Mucosa of stomach (tissue), 1 donor: ENCODE measurements around the gene SPRED2.

Experiments
- H3K27me3 ChIP-seq: one replicate; pipeline ENCODE4 v1.7.0; 2013; ENCODE audit warnings: mild to moderate bottlenecking, low read length; ENCODE audit not compliant: control insufficient read depth, insufficient read depth
- H3K36me3 ChIP-seq: one replicate; pipeline ENCODE4 v1.7.0; 2013; ENCODE audit warnings: low read length; ENCODE audit not compliant: control insufficient read depth, insufficient read depth
- H3K4me1 ChIP-seq: one replicate; pipeline ENCODE4 v1.7.0; 2013; ENCODE audit warnings: mild to moderate bottlenecking, low read length; ENCODE audit not compliant: control insufficient read depth, insufficient read depth
- H3K4me3 ChIP-seq: one replicate; pipeline ENCODE4 v1.7.0; 2013; ENCODE audit warnings: low read length
- H3K9ac ChIP-seq: one replicate; pipeline ENCODE4 v1.7.0; 2013; ENCODE audit warnings: mild to moderate bottlenecking, low read length, moderate library complexity
- H3K9me3 ChIP-seq: one replicate; pipeline ENCODE4 v1.7.0; 2013; ENCODE audit warnings: mild to moderate bottlenecking, low read length, moderate library complexity; ENCODE audit not compliant: control insufficient read depth
- donor health status: Pancreatic carcinoma.

SPRED2 gene

DNA sequence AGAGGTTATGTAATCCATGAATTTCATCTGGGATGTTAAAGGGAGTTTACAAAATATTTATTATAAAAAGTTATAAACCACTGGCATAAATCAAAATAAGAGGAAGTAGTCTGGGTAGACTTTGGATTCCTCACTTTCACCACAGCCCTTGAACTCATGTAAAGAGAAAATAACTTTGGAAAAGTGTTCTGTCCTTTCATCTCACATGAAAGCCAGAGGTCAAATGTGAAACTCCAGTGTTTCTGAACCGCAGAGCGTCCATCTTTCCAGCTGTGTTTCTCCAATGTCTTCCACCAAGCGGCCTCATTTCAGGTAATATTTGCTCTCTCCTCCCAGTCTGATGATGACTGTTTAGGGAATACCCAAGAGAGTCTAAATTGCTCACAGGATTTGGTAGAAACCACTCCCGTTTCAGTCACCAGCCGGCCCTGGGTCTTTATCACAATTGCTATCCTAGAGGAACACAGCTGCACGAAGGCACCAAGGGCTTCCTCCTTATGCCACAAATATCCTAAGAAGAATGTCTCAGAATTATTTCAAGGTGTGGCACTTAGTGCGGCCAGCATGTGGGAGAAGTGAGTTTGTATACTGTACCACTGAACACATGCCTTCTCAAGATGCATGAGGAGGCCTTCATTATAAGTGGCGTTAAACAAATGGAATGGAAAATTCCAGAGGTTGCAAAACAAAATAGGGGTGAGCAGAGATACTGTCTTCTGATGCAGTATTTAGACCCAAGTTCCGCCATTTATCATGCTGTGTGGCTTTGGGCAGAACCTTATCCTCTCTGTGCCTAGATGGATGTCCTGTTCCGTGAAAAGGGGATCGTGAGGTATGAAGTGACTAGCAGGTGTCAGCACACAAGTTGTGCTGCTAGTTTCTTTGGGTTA is 140.9 kb downstream of the SPRED2 start:
- H3K4me3 ChIP-seq, result no peak overlapping the region
- H3K9me3 ChIP-seq, result no peaks in the 10 kb centered on the region
- no peaks in the 10 kb centered on the region for H3K36me3 ChIP-seq
- H3K9ac ChIP-seq, result no peak overlapping the region
- peaks cover 5% of the 10 kb centered on the region for H3K4me1 ChIP-seq
- no peaks in the 10 kb centered on the region for H3K27me3 ChIP-seq

DNA sequence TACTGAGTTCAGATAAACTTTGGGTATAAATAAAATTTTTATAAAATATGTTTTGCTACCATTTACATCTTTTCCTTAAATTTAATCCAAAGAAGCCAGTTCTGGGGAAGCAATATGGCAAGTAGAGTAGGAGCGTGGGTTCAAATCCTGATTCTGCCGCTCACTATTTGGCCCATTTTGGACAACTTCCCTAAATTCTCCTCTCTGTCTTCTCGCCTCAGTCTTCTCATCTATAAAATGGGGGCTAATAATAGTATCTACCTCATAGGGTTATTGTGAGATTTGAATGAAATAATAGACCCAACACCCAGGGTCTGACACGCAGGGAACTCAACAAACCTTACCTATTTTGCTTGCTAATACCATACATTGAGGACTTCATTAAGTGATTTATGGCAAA is 145.0 kb downstream of the SPRED2 start:
- Histone ChIP-seq H3K27me3 (no peaks in the 10 kb centered on the region), H3K9me3 (no peaks in the 10 kb centered on the region), H3K4me1 (no peaks in the 10 kb centered on the region), H3K9ac (no peak overlapping the region), H3K36me3 (no peaks in the 10 kb centered on the region), H3K4me3 (no peak overlapping the region)

GRCh38 chr2:65282477-65283053 is 149.8 kb downstream of the SPRED2 start:
- H3K36me3 ChIP-seq, result no peaks in the 10 kb centered on the region
- no peaks in the 10 kb centered on the region for H3K9me3 ChIP-seq
- H3K4me3 ChIP-seq, result no peak overlapping the region
- no peaks in the 10 kb centered on the region for H3K27me3 ChIP-seq
- no peak overlapping the region for H3K9ac ChIP-seq
- no peaks in the 10 kb centered on the region for H3K4me1 ChIP-seq

- no peaks in the 10 kb centered on the region for H3K36me3 ChIP-seq
- no peak overlapping the region for H3K4me3 ChIP-seq
- no peaks in the 10 kb centered on the region for H3K27me3 ChIP-seq
- no peaks in the 10 kb centered on the region for H3K9me3 ChIP-seq
- H3K9ac ChIP-seq, result no peak overlapping the region
- H3K4me1 ChIP-seq, result no peaks in the 10 kb centered on the region
These were observed 150.6 kb downstream of the SPRED2 start for GRCh38 chr2:65281627-65282351.

- Histone ChIP-seq H3K9ac (no peak overlapping the region), H3K36me3 (no peaks in the 10 kb centered on the region), H3K9me3 (no peaks in the 10 kb centered on the region), H3K4me3 (no peak overlapping the region), H3K4me1 (no peaks in the 10 kb centered on the region), H3K27me3 (no peaks in the 10 kb centered on the region)
These were observed 152.6 kb downstream of the SPRED2 start for GRCh38 chr2:65279756-65280155.

DNA sequence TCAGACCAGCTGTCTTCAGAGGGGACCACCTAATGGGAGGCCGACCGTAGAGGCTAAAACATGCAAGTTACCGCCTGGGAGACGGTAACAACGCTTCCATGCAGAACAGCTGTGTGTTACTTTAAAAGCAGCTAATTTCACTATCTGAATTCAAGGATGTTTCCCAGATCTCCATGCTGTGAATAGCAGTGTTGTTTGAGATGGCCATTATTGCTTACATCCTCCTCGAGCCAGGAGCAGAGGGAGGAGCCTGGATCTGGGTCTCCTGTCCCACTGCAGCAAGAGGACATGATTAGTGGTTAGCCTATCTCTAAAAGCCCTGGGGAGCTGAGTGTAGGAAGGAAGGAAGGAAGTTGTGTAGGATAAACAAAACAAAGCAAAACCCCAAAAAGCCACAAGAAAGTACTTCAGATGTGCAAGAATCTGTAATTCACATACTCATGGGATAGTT is 153.8 kb downstream of the SPRED2 start:
- Histone ChIP-seq H3K4me3 (no peak overlapping the region), H3K36me3 (no peaks in the 10 kb centered on the region), H3K9ac (no peak overlapping the region), H3K27me3 (no peaks in the 10 kb centered on the region), H3K4me1 (no peaks in the 10 kb centered on the region), H3K9me3 (no peaks in the 10 kb centered on the region)

DNA sequence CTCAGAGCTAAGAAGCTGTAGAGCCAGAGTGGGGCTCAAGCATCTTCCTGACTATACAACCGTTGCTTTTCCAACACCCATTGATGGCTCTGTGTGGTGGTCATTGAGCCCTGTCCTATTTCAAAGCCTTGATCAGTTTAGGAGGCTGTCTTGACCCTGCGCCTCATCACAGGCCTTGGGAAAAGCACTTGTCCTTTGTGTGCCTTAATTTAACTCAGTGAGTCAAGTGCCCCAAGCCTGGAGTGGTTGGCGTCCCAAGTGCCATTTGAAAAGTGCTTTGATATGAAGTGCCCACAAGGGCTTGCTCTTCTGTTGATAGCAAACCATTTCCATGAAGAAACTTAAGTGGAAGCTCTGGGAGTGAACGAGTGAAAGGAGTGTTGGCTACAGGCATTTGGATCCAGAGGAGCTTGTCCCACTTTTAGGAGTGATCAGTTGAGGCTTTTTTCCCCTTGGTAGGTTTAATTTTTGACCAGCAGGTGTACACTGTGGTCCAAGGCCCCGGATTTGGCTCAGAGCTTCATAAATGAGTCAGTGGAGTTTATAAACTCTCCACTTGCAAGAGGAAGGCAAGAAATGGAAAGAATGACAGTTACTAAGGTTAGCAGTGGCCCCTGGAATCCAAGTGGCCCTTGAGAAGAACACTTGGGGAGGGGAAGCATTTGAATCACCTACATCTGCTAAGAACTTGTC is 154.5 kb downstream of the SPRED2 start:
- Histone ChIP-seq H3K4me3 (no peak overlapping the region), H3K27me3 (no peaks in the 10 kb centered on the region), H3K9ac (no peak overlapping the region), H3K36me3 (no peaks in the 10 kb centered on the region), H3K4me1 (no peaks in the 10 kb centered on the region), H3K9me3 (no peaks in the 10 kb centered on the region)

DNA sequence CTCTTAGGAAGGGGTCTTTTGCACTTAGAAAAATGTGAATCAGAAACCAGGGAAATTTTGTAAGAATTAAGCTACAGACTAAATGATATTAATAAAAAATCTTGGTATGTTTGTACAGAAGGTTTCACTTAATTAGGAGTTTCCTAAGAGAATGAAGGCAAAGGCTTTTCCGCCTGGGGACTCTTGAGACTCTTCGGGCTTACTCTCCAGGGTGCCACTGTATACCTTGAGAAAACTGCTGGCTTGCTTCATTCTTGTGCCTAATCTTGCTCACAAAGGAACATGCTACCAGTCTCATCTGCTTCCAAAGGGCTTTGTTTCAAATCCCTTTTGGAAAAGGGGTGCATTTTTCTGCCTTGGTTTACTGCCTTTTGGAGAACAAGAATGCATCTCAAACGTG is 155.3 kb downstream of the SPRED2 start:
- Histone ChIP-seq H3K27me3 (no peaks in the 10 kb centered on the region), H3K36me3 (no peaks in the 10 kb centered on the region), H3K9ac (no peak overlapping the region), H3K4me1 (no peaks in the 10 kb centered on the region), H3K9me3 (no peaks in the 10 kb centered on the region), H3K4me3 (no peak overlapping the region)

- Histone ChIP-seq H3K9me3 (no peaks in the 10 kb centered on the region), H3K4me1 (no peaks in the 10 kb centered on the region), H3K9ac (no peak overlapping the region), H3K4me3 (no peak overlapping the region), H3K27me3 (no peaks in the 10 kb centered on the region), H3K36me3 (no peaks in the 10 kb centered on the region)
These were observed 155.8 kb downstream of the SPRED2 start for GRCh38 chr2:65276609-65277008.

DNA sequence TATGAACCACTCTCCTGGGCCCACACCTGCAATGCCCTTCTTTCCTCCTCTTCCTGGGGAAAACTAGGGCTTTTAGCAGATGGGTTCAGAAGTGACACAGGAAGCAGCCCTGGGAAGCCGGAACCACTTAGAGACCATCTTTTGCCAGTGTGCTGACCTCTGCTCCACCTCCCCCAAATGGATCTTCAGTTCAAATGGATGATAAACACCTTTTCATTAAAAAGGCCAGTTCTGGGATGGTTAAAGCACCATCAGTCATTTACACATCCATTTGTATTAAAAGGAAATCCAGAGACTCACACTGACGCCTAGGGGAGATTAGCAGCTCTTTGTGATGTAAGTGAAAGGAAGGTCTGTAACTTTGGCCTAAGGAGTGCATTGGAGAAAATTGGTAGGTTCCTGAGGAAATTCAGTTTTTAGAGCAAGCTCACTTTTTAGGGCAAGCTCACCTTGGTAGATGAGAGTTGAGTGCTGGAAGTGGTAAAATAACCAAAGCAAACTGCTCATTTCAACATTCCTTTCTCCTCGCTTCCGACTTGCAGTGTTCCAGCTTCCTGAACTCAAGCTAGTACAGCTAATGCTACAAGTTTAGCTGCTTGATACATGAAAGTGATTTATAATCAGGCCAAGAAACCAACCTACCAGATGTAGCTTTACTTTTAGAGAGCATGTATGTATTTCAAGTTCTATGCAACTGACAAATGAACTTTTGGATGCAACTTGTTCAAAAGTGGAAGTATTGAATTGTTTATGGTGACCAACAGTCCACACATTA is 157.1 kb downstream of the SPRED2 start:
- Histone ChIP-seq H3K36me3 (no peaks in the 10 kb centered on the region), H3K4me1 (no peaks in the 10 kb centered on the region)

DNA sequence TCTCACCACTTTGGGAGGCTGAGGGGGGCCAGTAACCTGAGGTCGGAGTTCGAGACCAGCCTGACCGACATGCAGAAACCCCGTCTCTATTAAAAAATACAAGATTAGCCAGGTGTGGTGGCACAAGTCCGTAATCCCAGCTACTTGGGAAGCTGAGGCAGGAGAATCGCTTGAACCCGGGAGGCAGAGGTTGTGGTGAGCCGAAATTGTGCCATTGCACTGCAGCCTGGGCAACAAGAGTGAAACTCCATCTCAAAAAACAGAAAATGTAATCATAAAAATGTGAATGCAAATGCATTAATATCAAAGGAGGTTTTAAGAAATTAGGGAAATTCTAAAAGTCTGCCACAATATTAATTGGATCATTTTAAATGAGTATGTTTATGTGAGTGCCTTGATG is 159.1 kb downstream of the SPRED2 start:
- H3K4me3 ChIP-seq, result no peak overlapping the region
- no peaks in the 10 kb centered on the region for H3K4me1 ChIP-seq
- H3K9me3 ChIP-seq, result no peaks in the 10 kb centered on the region
- H3K27me3 ChIP-seq, result no peaks in the 10 kb centered on the region
- H3K9ac ChIP-seq, result no peak overlapping the region
- H3K36me3 ChIP-seq, result peaks cover 2% of the 10 kb centered on the region

More for the DNA sequence above, 157.1 kb downstream of the SPRED2 start:
- Histone ChIP-seq H3K9me3 (no peaks in the 10 kb centered on the region), H3K27me3 (no peaks in the 10 kb centered on the region), H3K4me3 (no peak overlapping the region), H3K9ac (no peak overlapping the region)
